HG03159 (cell line): Measurements from ENCODE around the gene SPEN.
"Not testable (repeated sequence)": the region's sequence is repeated elsewhere in the genome, so short reads cannot be mapped to it uniquely, and the experiment has no call there.

Experiments
- ATAC-seq: cut with Tn5 transposase; IDR thresholded peaks from one replicate; pipeline ENCODE4 v1.9.1; 2021; ENCODE audit warnings: mild to moderate bottlenecking, moderate library complexity; ENCODE audit not compliant: unreplicated experiment

Gene SPEN

DNA sequence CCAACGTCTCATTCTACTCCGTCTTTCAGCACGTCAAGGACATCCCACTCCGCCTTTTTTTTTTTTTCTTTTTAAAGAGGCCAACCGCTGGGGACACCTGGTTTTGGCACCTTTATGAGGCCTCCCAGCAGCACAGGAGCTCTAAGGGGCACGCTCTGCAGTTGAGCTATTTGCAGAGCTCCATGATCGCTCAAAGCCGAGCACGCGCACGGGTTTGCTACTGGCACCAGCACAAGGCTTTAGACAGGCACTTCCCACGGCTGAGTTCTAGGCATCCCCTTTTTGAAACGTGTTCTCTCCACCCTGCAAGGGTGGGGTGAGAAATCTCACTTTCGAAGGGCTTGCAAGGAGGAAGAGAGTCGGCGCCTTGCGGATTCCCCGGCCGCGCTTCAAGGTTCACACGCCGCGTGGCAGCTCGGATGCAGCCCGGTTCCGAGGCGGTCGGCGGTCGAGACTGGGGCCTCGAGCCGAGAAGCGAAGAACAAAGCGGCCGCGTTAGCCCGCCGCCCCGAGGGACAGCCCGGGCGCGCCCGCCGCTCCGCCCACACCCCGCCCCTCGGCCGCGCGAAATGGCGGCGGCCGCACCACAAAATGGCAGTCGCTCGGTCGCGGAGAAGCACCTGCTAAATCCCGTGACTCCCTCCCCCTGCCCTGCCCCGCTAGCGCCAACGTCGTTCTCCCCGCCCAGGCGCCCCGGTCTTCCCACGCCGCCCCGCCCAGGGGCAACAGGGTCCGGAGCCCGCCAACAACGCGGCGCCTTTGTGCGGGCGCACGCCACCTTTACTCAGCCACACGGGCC is 12.9 kb upstream of the SPEN start:
- peak; percentile 43 for ATAC-seq

DNA sequence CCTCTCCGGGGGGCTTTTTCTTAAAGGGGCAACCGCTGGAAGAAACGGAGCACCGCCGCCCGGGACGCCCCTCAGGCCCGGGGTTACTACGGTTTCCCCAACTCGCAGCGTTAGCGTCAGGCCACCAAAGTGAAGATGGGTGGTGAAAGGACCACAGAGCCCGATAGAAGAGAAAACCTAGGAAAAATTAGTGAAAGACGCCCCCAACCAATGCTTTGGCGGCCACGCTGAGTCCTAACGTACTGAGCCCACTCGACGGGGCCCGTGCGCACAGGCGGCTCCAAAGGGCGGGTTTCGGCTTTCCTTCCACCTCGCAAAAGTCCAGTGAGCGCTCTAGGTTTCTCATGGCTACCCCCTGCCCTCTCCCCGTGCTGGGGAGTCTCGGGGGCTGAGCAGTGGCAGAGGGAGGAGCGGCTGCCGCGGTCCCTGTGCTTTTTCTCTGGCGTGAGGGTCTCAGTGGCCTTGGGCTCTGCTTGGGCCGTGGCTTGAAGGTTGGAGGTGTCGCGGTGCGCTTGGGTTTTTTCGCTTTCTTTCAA is 12.2 kb upstream of the SPEN start:
- peak; percentile 5 for ATAC-seq

DNA sequence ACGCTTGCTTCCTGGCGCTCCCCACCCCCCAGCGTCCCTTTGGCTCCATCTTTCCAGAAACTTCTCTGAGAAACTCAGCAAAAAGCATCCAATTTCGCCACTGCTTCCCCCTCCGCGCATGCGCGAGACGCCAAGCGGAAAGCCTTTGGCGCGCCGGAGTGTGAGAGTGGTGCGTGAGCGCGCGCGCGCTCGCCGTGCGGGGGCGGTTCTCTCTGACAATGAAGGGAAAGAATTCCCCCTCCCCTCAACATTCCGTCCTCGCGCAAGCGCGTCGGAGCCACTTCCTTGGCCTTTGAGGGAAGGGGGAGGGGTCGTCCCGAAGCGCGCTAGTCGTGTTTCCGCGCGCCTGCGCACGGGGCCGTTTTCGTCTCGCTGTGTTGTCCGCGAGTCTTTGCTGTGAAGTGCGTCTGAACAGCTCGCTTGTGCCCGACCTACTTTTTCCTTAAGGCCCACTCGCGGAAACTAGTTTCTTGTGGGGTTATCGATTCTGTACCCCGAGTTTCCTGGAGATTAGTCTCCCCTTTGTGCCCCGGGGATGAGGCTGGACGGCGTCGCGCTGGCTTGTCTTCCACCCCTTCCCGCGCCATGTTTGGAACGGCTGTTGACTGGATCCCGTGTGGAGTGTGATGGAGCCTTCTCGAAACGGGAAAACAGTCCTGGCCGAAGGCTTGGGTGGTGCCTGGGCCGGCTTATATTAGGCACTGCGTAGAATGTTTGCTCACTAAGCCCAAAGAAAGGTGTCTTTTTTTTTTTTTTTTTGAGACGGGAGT is 11.6 kb upstream of the SPEN start:
- ATAC-seq = peak; percentile 47

DNA sequence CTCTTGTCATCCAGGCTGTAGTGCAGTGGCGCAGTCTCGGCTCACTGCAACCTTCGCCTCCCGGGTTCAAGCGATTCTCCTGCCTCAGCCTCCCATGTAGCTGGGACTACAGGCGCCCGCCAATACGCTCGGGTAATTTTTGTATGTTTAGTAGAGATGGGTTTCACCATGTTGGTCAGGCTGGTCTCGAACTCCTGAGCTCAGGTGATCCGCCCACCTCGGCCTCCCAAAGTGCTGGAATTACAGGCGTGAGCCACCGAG is 11.1 kb upstream of the SPEN start:
- not testable (repeated sequence) for ATAC-seq

- no peak for ATAC-seq
Observed at GRCh38 chr1:15836772-15837669, 10.5 kb upstream of the SPEN start.

- no peak for ATAC-seq
Observed at GRCh38 chr1:15837931-15838330, 9.6 kb upstream of the SPEN start.

- ATAC-seq = no peak
Observed at GRCh38 chr1:15838721-15839120, 8.8 kb upstream of the SPEN start.

DNA sequence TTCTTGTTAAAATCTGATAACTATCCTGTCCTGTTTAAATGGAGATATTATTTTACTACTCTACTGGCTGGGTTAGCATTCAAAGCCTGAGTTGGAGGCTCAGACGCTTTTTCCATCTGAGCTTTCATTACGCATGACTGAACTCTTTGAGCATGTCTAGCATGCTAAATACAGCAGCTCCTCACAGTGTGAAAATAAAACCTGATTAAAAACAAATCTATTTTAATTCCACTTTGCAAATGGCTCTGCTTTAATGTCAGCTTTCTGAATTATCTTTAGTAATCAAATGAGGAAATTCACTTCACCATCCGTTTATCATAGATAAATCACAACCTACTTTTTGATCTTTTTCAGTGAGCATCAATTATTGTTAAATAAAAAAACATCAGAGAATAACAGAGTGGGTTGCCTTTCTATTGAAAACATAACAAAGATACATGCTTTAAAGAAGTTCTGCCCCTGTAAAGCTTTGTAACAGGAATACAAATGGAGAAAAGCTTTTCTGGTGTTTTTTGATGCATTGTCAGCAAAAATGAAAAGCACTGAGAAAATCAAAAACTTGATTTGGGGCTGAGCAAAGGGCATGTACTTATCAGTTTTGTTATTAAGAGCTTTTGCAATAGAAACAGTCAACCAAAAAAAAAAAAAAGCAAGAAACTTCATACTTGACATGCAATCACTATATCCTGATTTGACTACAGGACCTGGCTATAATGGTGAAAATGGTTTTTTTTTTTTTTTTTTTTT is 3.5 kb upstream of the SPEN start:
- ATAC-seq = no peak

DNA sequence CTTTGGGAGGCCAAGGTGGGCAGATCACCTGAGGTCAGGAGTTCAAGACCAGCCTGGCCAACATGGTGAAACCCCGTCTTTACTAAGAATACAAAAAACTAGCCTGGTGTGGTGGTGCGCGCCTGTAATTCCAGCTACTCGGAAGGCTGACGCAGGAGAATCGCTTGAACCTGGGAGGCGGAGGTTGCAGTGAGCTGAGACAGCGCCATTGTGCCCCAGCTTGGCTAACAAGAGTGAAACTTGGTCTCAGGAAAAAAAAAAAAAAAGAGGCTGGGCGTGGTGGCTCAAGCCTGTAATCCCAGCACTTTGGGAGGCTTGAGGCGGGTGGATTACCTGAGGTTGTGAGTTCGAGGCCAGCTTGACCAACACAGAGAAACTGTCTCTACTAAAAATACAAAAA is 1.5 kb upstream of the SPEN start:
- not testable (repeated sequence) for ATAC-seq

DNA sequence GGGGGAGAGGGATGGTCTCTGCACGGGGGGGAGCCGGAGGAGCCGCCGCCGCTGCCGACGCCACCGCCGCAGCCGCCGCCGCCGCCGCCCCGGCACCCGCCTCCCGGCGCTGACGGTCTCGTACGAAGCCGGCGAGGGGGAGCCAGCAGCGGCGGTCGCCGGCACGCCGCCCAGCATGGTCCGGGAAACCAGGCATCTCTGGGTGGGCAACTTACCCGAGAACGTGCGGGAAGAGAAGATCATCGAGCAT is 311 bp downstream of the SPEN start:
- ATAC-seq = no peak

GRCh38 chr1:15848143-15848928 is 829 bp downstream of the SPEN start:
- peak; percentile 12 for ATAC-seq

DNA sequence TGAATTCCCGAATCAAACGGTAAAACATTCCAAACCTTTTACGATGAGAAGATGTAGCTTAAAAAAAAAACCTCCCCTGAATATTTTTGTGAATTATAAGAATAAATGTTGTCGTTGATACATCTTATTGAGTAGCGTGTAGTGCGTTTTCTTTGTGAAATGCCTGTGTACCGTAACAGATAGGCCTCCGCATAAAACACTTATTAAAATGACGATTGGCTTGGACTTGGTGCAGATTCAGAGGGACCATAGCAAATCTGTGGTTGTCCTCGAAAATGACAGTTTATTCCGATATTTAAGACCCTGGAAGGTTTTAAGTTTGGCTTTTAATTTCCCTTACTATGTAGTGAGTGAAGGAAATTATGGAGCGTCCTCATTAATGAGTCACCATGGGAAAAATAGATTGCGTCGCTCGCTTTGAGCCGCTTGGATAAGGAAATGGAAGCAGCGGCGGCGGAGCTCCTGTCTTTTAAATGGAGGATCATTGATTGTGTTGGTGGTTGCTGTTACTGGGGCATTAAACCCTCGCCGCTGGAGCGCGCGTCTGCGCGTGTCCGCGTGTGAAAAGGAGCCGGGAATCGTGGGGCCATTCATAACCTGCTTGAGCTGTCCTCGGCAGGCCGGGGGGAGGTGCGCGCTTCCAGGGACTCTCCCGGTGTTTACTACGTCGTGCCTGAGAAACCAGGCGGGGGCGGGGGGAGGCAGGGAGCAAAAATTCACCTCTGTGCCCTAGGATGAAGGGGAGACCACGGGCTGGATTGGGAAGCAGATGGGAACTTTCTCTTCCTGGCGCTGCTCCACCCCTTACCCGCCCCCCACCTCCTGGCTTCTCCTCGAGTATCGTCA is 1.6 kb downstream of the SPEN start:
- ATAC-seq = no peak

DNA sequence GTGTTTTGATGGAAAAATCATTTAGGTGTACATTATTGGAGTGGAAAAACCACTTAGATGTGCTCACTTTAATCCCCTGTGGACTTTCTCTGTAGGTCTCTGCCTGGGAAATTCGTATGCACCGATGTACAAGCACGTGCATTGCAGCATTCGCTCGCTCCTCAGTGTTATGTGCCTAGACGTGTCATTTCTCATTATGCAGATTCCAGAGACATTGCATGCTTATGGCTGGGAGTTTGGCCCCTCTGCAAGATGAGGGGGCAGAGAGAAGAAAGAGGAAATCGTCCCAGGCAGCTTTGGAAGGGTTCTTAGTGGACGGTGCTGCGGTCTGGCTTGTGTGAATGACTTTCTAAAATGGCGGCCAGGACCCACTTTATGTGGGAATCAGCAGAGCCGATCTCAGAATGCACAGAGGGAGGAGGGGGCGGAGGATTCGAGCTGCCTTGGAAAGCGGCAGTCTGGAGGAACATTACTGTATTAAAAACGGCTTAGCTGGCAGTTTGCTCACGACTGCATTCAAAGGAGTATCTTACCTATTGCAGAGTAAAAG is 2.3 kb downstream of the SPEN start:
- no peak for ATAC-seq

DNA sequence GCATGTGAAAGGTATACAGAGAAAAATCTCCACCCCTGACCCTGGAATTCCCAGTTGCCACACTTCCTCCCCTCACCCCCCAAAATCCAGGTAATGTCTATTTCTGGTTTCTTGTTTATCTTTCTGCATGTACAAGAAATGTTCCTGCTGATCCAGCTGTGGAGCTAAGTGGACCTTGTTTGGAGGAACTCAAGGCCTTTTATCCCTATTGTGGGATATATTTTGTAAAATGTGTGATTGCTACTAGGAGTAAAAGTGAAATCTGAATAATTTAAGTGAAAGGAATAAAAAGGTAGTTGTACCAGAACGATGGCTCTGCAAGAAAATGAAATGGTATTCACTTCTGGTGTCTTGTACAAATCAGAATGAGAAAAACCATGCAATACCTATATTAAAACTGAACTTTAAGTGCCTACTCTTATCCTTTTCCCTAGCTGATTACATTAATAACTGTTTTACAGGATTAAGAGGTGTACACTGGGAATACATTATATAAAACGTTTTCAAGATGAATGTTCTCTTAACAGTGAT is 3.0 kb downstream of the SPEN start:
- ATAC-seq = no peak

- no peak for ATAC-seq
Observed at GRCh38 chr1:15851210-15852035, 3.9 kb downstream of the SPEN start.

DNA sequence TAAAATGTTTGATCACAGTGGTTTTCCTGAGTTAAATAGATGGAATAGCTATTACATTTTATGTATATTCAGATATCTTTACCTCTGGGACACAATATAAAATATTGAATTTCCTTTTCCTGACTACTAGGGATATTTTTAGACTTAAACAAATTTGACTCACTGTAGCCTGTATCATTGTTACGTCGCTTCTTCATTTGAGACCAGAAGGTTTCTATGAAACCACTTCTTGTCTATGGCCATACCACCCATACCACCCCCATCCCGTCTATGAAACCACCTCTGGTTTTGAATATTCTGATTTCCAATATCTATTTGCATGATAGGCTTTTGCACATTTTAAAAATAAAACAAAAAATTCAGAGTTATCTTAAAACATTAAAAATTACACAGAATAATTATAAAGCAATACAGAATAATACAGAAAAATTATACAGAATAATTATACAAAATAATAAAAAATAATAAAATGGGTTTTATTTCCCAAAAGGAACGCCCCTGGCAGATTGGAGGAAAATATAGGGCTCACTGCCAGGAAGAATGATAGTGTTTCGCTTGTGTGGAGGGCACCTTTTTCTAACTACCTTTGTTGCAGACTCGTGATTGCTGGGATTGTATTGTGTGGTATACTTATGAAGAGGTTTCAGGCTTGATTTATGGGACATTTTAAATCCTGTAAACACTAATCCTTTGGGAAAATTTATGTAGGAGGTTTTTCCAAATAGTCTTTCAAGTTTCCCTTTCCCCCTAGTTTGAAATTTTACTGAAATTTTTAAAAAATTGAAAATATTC is 4.7 kb downstream of the SPEN start:
- no peak for ATAC-seq

DNA sequence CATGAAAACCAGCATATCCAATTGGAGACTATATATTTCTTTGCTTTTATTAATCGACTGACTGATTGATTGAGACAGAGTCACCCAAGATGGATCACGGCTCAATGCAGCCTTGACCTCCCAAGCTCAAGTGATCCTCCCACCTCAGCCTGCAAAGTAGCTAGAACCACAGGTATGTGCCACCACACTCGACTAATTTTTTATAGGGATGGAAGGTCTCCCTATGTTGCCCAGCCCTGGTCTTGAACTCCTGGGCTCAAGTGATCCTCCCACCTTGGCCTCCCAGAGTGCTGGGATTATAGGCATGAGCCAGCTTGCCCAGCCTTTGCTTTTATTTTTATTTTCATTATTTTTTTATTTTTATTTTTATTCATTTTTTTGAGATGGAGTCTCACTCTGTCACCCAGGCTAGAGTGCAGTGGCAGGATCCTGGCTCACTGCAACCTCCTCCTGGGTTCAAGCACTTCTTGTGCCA is 5.4 kb downstream of the SPEN start:
- ATAC-seq = no peak
